Stimulated activated CD8-positive, alpha-beta memory T cell treated with anti-CD3 and anti-CD28 coated beads, Interleukin-7, amount 100 ng/mL, for 1 hour (primary cell): ENCODE results near the gene PXT1.
A peak's percentile ranks its signal among the peaks of the same experiment; 100 is the strongest.

Experiments used
- DNase-seq, 2 donors: peaks; one replicate each; pipeline ENCODE4 v3.0.0-alpha.2; 2020; ENCODE audit warnings: low read depth in 2 of 2

Gene PXT1

DNA sequence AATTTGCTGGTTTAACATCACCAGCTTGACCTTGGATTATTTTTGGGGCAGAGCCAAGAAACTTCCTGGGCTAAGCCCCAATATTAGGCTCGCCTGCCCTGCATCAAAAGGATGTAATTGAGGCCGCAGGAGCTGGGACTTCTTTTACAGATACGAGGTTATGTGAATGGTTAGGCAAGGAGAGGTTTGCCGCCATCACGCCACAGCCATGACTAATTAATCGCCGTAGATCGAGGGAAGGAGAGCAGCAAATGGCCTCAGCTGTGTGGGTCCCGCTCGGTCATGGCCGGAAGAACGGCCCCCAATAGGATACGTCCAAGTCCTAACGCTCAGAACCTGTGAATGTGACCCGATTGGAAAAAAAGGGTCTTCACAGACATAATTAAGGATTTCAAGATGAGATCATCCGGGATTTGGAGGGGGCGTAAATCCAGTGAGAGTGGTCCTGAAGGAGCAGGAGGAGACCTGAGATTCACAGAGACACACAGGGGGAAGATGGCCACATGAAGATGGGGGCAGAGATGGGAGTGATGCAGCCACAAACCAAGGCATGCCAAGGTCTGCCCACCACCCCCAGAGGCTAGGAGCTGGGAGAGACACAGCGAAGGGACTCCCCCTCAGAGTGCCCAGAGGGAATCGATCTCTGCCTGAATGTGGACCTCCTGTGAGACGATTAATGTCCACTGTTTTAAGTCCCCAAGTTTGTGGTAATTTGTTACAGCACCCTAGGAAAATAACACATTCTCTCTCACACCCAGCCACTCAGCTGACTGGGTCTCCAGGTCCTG is 96.0 kb downstream of the PXT1 start:
- no peak for DNase-seq

- DNase-seq: no peak
Observed at GRCh38 chr6:36345681-36346466, 96.8 kb downstream of the PXT1 start.

GRCh38 chr6:36343109-36343680 is 99.5 kb downstream of the PXT1 start:
- DNase-seq: no peak

DNA sequence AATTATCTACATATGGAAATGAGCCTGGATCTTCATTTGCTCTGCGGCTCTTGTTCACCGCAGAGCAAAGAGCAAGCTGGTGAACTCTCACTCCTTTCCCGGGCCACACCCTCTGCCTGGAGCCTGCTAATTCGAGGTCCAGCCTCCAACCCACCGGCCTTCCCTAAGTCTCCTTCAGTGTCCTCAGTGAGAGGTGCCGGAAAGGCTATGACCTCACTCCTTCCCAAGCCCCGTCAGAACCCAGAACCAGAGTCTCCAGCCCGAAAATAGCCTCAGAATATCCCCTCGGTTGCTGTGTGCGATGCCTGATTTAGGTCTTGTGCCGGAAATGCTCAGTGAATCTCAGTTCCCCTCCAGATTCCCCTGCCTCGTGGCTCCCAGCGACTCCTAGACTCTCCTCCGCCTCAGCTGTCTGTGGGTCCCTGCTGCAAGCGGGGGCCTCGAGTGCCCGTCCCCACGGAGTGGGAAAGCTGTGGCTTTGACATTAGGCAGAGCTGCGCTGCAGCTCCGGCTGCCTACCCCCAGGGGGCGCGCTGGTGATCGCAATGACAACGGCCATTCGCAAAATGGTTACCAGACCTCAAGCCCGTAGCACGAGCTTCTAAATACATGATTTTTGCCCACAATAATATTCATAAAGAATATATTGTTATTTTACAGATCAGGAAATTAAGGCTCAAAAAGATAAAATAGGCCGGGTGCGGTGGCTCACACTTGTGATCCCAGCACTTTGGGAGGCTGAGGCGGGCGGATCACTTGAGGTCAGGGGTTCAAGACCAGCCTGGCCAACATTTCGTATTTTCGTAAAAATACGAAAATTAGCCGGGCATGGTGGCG is 101.8 kb downstream of the PXT1 start:
- peak; percentile 32 to 47 for DNase-seq
